Neural cell (in vitro differentiated cells): ENCODE measurements around the gene GSTM5. TPM values are rescaled to one million over a fixed set of nuclear protein-coding genes. Genes with fewer than 3 reads are reported as not detected.

Experiments
- H2AFZ ChIP-seq: fragments of 200-600, 300-800 bp; sonication (generic), shearing (Covaris generic); 2 replicates; pipeline ENCODE4 v1.6.0; 2014; ENCODE audit warnings: low read depth, mild to moderate bottlenecking, antibody characterized with exemption, low read length, moderate library complexity
- H3F3A ChIP-seq: fragments of 200-600 bp; shearing (Covaris generic); 2 replicates; pipeline ENCODE4 v1.6.1; 2016; ENCODE audit warnings: mild to moderate bottlenecking, moderate library complexity, mixed read lengths, antibody characterized with exemption, low read length; ENCODE audit not compliant: insufficient read depth, poor library complexity, severe bottlenecking
- H3K27ac ChIP-seq: fragments of 200-600, 300-800 bp; sonication (generic), shearing (Covaris generic); 2 replicates; pipeline ENCODE4 v1.5.1; 2014; ENCODE audit warnings: mild to moderate bottlenecking, low read length, moderate library complexity
- H3K27me3 ChIP-seq: fragments of 300-800, 200-600 bp; sonication (generic), shearing (Covaris generic); 2 replicates; pipeline ENCODE4 v1.6.0; 2014; ENCODE audit warnings: mild to moderate bottlenecking, low read depth, low read length, moderate library complexity; ENCODE audit not compliant: insufficient read depth
- H3K36me3 ChIP-seq: fragments of 300-800, 200-600 bp; sonication (generic), shearing (Covaris generic); 2 replicates; pipeline ENCODE4 v1.5.1; 2014; ENCODE audit warnings: mild to moderate bottlenecking, antibody characterized with exemption, low read length, moderate library complexity; ENCODE audit not compliant: insufficient read depth
- H3K4me2 ChIP-seq: fragments of 300-800, 200-600 bp; sonication (generic), shearing (Covaris generic); 2 replicates; pipeline ENCODE4 v1.6.0; 2014; ENCODE audit warnings: mild to moderate bottlenecking, low read length
- H3K4me3 ChIP-seq: fragments of 300-800, 200-600 bp; sonication (generic), shearing (Covaris generic); 2 replicates; pipeline ENCODE4 v1.5.1; 2014; ENCODE audit warnings: mild to moderate bottlenecking, low read length, moderate library complexity
- H3K79me2 ChIP-seq: fragments of 200-600 bp; shearing (Covaris generic); replicated peaks from 2 replicates; pipeline ENCODE4 v1.6.0; 2014; ENCODE audit warnings: mild to moderate bottlenecking, low read length, moderate library complexity; ENCODE audit not compliant: insufficient read depth
- H3K9ac ChIP-seq: fragments of 300-800, 200-600 bp; sonication (generic), shearing (Covaris generic); 2 replicates; pipeline ENCODE4 v1.6.1; 2016; ENCODE audit warnings: mild to moderate bottlenecking, low read length, mixed read lengths
- H3K9me2 ChIP-seq: fragments of 200-600 bp; shearing (Covaris generic); 2 replicates; pipeline ENCODE4 v1.6.1; 2016; ENCODE audit warnings: mild to moderate bottlenecking, low read length, mixed read lengths; ENCODE audit not compliant: insufficient read depth
- H3K9me3 ChIP-seq: fragments of 200-600, 300-800 bp; sonication (generic), shearing (Covaris generic); 2 replicates; pipeline ENCODE4 v1.6.1; 2016; ENCODE audit warnings: mild to moderate bottlenecking, mixed run types, low read length, moderate library complexity, mixed read lengths
- H4K20me1 ChIP-seq: fragments of 200-600 bp; shearing (Covaris generic); 2 replicates; pipeline ENCODE4 v1.6.1; 2016; ENCODE audit warnings: mild to moderate bottlenecking, mixed run types; ENCODE audit not compliant: insufficient read depth
- CTCF ChIP-seq: fragments of 450-650 bp; IDR thresholded peaks from 2 replicates; pipeline ENCODE4 v1.5.1; 2014; ENCODE audit warnings: antibody characterized with exemption, mild to moderate bottlenecking, moderate library complexity; ENCODE audit not compliant: poor library complexity, severe bottlenecking
- EP300 ChIP-seq: fragments of 450-650 bp; conservative IDR thresholded peaks from 2 replicates; pipeline ENCODE4 v1.6.1; 2014; ENCODE audit warnings: antibody characterized with exemption, mild to moderate bottlenecking, moderate library complexity; ENCODE audit not compliant: poor library complexity, severe bottlenecking
- EZH2 ChIP-seq: fragments of 200-600, 300-800 bp; shearing (Covaris generic), sonication (generic); IDR thresholded peaks from 2 replicates; pipeline ENCODE4 v1.6.1; 2014; ENCODE audit warnings: antibody characterized with exemption, low read length, borderline replicate concordance, mild to moderate bottlenecking; ENCODE audit not compliant: insufficient read depth, poor library complexity, severe bottlenecking
- MXI1 ChIP-seq: fragments of 450-650 bp; conservative IDR thresholded peaks from 2 replicates; pipeline ENCODE4 v1.6.1; 2014; ENCODE audit warnings: antibody characterized with exemption, mild to moderate bottlenecking; ENCODE audit not compliant: poor library complexity, severe bottlenecking
- POLR2AphosphoS5 ChIP-seq: IDR thresholded peaks from 2 replicates; pipeline ENCODE4 v1.6.1; 2012
- RAD21 ChIP-seq: fragments of 450-650 bp; conservative IDR thresholded peaks from 2 replicates; pipeline ENCODE4 v1.6.1; 2014; ENCODE audit warnings: antibody characterized with exemption, mild to moderate bottlenecking, moderate library complexity
- REST ChIP-seq: IDR thresholded peaks from 2 replicates; pipeline ENCODE4 v1.6.1; 2012; ENCODE audit warnings: borderline replicate concordance
- SMC3 ChIP-seq: fragments of 450-650 bp; conservative IDR thresholded peaks from 2 replicates; pipeline ENCODE4 v1.6.1; 2014; ENCODE audit warnings: antibody characterized with exemption, mild to moderate bottlenecking, moderate library complexity; ENCODE audit not compliant: poor library complexity
- TAF1 ChIP-seq: IDR thresholded peaks from 2 replicates; pipeline ENCODE4 v1.6.1; 2012; ENCODE audit warnings: low read depth
- polyA plus RNA-seq: library from polyadenylated mRNA; depleted of rRNA; stranded (reverse); fragments of >200 nt; gene quantifications from 2 replicates; pipeline ENCODE4 v1.2.3, GENCODE V29; 2014

Gene GSTM5
- polyA plus RNA-seq, 1 donor from 2014 or later = not detected

- no peaks in the 10 kb centered on the region for H3K9me2 ChIP-seq
- H3K9me3 ChIP-seq = no peaks in the 10 kb centered on the region
- no peak overlapping the region for H3K4me3 ChIP-seq
- H3K79me2 ChIP-seq = no peaks in the 10 kb centered on the region
- H2AFZ ChIP-seq = no peak overlapping the region
- H3K36me3 ChIP-seq = no peaks in the 10 kb centered on the region
- no peak overlapping the region for H3K9ac ChIP-seq
- H3K27me3 ChIP-seq = no peaks in the 10 kb centered on the region
- H4K20me1 ChIP-seq = no peaks in the 10 kb centered on the region
- no peaks in the 10 kb centered on the region for H3F3A ChIP-seq
- TF ChIP-seq EP300 = no peak
- no peak for TF ChIP-seq CTCF
- TF ChIP-seq SMC3 = no peak
- TF ChIP-seq REST = no peak
- no peak for TF ChIP-seq POLR2AphosphoS5
- TF ChIP-seq RAD21 = no peak
- no peak for TF ChIP-seq EZH2
- no peak for TF ChIP-seq TAF1
- no peak for TF ChIP-seq MXI1
- no peak overlapping the region for H3K4me2 ChIP-seq
- no peak overlapping the region for H3K27ac ChIP-seq
Observed at GRCh38 chr1:109730666-109731065, 18.6 kb downstream of the GSTM5 start.

GRCh38 chr1:109732390-109732881, 20.4 kb downstream of the GSTM5 start:
- no peak overlapping the region for H2AFZ ChIP-seq
- H3K27ac ChIP-seq = no peak overlapping the region
- no peak for TF ChIP-seq SMC3
- no peak for TF ChIP-seq CTCF
- H3K4me3 ChIP-seq = no peak overlapping the region
- H3K9me3 ChIP-seq = no peaks in the 10 kb centered on the region
- no peak overlapping the region for H3K9ac ChIP-seq
- no peak overlapping the region for H3K4me2 ChIP-seq
- no peaks in the 10 kb centered on the region for H3K79me2 ChIP-seq
- H3K27me3 ChIP-seq = no peaks in the 10 kb centered on the region
- H3K36me3 ChIP-seq = peaks cover 8% of the 10 kb centered on the region
- H3K9me2 ChIP-seq = no peaks in the 10 kb centered on the region
- H3F3A ChIP-seq = no peaks in the 10 kb centered on the region
- H4K20me1 ChIP-seq = no peaks in the 10 kb centered on the region
